GM12873 (cell line): ENCODE data around the gene CRELD1.

Experiments
- TF ChIP-seq, protein P1 (sequence below): IDR thresholded peaks from 2 replicates; pipeline ENCODE4 v1.5.1; 2012; ENCODE audit warnings: low read depth, mild to moderate bottlenecking, moderate library complexity, low read length, control low read depth; ENCODE audit not compliant: insufficient read depth; ENCODE audit errors: missing control alignments

Gene CRELD1

DNA sequence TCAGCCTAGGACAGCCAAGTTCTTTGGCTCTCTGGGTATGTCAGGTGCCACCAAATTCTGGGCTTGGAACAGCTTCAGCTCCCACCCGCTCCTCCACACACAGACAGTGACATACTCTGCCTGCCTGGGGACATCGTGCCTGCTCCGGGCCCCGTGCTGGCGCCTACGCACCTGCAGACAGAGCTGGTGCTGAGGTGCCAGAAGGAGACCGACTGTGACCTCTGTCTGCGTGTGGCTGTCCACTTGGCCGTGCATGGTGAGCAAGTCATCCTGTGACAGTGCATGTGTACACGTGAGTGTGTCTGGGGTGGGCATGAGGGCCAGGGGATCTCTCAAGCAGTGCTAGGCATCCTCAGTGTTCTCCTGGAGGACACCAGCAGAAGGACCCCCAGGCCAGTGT, 15.8 kb upstream of the CRELD1 start:
- TF ChIP-seq, protein P1, sequence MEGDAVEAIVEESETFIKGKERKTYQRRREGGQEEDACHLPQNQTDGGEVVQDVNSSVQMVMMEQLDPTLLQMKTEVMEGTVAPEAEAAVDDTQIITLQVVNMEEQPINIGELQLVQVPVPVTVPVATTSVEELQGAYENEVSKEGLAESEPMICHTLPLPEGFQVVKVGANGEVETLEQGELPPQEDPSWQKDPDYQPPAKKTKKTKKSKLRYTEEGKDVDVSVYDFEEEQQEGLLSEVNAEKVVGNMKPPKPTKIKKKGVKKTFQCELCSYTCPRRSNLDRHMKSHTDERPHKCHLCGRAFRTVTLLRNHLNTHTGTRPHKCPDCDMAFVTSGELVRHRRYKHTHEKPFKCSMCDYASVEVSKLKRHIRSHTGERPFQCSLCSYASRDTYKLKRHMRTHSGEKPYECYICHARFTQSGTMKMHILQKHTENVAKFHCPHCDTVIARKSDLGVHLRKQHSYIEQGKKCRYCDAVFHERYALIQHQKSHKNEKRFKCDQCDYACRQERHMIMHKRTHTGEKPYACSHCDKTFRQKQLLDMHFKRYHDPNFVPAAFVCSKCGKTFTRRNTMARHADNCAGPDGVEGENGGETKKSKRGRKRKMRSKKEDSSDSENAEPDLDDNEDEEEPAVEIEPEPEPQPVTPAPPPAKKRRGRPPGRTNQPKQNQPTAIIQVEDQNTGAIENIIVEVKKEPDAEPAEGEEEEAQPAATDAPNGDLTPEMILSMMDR = no peak

DNA sequence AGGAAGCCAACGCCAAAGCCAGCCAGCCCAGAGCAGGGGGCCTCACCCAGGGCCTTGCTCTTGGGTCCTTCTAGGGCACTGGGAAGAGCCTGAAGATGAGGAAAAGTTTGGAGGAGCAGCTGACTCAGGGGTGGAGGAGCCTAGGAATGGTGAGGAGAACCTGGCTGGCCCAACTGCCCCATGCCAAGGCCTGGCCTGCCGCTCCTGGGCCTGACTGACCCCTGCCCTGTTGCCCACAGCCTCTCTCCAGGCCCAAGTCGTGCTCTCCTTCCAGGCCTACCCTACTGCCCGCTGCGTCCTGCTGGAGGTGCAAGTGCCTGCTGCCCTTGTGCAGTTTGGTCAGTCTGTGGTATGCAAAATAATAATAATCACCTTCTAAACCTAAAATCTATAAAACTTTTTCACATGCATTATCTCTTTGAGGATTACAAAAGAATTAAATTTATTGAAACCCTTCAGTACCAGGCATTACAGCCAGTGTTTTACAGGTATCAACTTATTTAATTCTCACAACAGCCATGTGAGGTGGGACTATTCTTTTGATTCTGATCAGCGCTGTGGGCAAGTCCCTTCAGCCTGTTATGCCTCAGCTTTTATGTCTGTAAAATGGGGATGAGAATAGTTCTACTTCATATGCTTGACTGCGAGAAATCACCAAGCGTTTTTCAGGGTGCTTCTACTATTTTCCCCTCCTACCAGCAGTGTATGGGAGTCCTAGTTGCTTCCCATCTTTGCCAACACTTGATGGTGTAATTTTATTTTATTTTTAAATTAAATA, 15.2 kb upstream of the CRELD1 start:
- TF ChIP-seq, protein P1 = no peak

DNA sequence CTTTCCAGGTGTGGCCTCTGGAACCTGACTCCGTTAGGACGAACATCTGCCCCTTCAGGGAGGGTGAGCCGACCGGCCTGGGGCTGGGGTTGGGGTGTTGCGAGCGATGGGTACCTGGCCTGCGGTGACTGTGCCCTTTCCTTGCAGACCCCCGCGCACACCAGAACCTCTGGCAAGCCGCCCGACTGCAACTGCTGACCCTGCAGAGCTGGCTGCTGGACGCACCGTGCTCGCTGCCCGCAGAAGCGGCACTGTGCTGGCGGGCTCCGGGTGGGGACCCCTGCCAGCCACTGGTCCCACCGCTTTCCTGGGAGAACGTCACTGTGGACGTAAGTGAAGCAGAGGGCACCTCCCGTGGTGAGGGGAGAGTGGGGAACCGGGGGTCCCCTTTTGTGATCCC, 5.5 kb upstream of the CRELD1 start:
- TF ChIP-seq, protein P1 = no peak

DNA sequence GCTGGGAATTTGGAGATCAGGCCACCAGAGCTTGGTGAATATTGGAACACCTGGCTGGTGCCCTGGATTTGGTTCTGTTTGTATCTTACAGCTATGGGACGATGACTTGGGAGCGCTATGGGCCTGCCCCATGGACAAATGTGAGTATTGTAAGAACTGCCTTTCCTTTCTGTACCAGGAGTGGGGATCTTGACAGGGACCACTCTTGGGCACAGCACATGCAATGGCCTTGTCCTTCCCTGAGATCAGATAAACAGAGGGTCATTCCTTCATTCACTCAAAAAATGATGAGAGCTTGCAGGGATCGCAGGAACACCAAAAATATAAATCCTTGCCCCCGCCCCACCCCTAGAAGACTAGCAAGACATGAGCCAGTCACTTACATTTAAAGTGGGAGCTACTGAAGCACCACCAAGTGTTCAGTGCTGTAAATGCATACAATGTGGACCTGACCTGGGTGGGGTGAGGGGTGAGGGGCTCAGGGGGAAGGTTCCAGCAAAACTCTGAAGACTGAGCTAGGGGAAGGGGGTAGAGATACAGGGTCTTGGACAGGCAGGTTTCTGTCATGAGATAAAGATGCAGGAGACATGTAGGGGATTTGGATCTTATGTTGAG, 2.7 kb upstream of the CRELD1 start:
- TF ChIP-seq, protein P1 = peak; percentile 21

DNA sequence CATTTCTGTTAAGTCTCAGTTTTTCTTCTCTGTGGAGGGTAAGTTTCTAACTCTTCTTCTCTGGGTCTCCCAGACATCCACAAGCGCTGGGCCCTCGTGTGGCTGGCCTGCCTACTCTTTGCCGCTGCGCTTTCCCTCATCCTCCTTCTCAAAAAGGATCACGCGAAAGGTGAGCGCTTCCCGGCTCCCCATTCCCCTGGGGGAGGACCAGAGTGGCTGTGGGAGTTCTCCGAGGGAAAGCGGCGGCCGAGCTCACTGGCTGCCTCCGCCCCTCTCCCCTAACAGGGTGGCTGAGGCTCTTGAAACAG, 1.1 kb upstream of the CRELD1 start:
- TF ChIP-seq, protein P1 = no peak

DNA sequence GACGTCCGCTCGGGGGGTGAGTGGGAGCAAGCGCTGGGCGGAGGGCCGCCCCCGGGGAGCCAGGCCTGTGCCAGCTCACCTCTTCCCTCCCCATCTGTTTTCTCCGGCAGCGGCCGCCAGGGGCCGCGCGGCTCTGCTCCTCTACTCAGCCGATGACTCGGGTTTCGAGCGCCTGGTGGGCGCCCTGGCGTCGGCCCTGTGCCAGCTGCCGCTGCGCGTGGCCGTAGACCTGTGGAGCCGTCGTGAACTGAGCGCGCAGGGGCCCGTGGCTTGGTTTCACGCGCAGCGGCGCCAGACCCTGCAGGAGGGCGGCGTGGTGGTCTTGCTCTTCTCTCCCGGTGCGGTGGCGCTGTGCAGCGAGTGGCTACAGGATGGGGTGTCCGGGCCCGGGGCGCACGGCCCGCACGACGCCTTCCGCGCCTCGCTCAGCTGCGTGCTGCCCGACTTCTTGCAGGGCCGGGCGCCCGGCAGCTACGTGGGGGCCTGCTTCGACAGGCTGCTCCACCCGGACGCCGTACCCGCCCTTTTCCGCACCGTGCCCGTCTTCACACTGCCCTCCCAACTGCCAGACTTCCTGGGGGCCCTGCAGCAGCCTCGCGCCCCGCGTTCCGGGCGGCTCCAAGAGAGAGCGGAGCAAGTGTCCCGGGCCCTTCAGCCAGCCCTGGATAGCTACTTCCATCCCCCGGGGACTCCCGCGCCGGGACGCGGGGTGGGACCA, 632 bp upstream of the CRELD1 start:
- TF ChIP-seq, protein P1 = peak; percentile 89

DNA sequence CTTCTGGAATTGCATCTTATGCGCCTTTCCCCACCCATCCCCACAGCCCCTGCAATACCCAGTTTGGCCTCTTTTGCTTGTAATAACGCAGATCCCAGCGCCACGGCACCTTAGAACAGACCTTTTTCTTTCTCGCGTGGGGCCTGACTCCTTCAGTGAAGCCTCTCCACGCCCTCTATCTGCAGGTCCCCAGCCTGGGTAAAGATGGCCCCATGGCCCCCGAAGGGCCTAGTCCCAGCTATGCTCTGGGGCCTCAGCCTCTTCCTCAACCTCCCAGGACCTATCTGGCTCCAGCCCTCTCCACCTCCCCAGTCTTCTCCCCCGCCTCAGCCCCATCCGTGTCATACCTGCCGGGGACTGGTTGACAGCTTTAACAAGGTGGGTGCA, 594 bp downstream of the CRELD1 start:
- TF ChIP-seq, protein P1 = peak; percentile 29
